Esophagus squamous epithelium (tissue), 5 donors: Measurements from ENCODE around the gene UBE2QL1. TPM values are rescaled to one million over a fixed set of nuclear protein-coding genes. Genes with fewer than 3 reads are reported as not detected.
A peak's percentile ranks its signal among the peaks of the same experiment; 100 is the strongest.

Experiments
- DNase-seq: peaks from one replicate; lab custom pipeline; 2025; lab: John Stamatoyannopoulos, UW
- H3K27ac ChIP-seq, 4 donors: fragments of 200-600 bp; sonication (generic); one replicate each; pipeline ENCODE4 v1.5.1; 2016 to 2019; ENCODE audit warnings: mild to moderate bottlenecking in 1 of 4
- H3K27me3 ChIP-seq, 4 donors: fragments of 200-600 bp; sonication (generic); 1 replicate in 3 of 4; 2 replicates in 1 of 4; pipeline versions ENCODE4 v1.5.1 to v1.6.0; 2017 to 2021; ENCODE audit warnings: antibody characterized with exemption in 1 of 4
- H3K36me3 ChIP-seq, 3 donors: fragments of 200-600 bp; sonication (generic); one replicate each; pipeline ENCODE4 v1.5.1; 2016 to 2019
- H3K4me1 ChIP-seq, 3 donors: fragments of 200-600 bp; sonication (generic); one replicate each; pipeline ENCODE4 v1.5.1; 2017 to 2019
- H3K4me3 ChIP-seq, 4 donors: fragments of 200-600 bp; sonication (generic); 1 replicate in 3 of 4; 2 replicates in 1 of 4; pipeline ENCODE4 v1.5.1; 2016 to 2019; ENCODE audit warnings: mild to moderate bottlenecking in 2 of 4, moderate library complexity in 1 of 4
- H3K9me3 ChIP-seq, 3 donors: fragments of 200-600 bp; sonication (generic); one replicate each; pipeline ENCODE4 v1.5.1; 2016 to 2019
- CTCF ChIP-seq, 6 experiments: fragments of 450-650 bp in 4 of 6; fragments of 200-600 bp in 2 of 6; sonication (generic) in 2 of 6; IDR thresholded peaks; one replicate each; pipeline ENCODE4 v1.5.1; 2016 to 2019; ENCODE audit warnings: antibody characterized with exemption in 6 of 6, mild to moderate bottlenecking in 4 of 6, moderate library complexity in 4 of 6
- POLR2A ChIP-seq, 4 donors: fragments of 450-650 bp; IDR thresholded peaks; one replicate each; pipeline ENCODE4 v1.6.1; 2017; ENCODE audit warnings: antibody characterized with exemption in 4 of 4, mild to moderate bottlenecking in 4 of 4, moderate library complexity in 3 of 4
- WGBS, 2 donors: methylation state at CpG; one replicate each; pipeline ENCODE4 v1.1.5; 2018; 5-methylcytosine and 5-hydroxymethylcytosine counted together
- intact Hi-C: fragments of 100-400 bp; cut with DNase I; formaldehyde crosslinking; loops from one replicate; pipeline ENCODE4 v1.15.0; 2022
- total RNA-seq, 4 donors: library from RNA; depleted of rRNA; stranded (reverse); fragments of >200 nt; gene quantifications; one replicate each; pipeline ENCODE4 v1.1.0, GENCODE V29; 2016
- donor health status: DM: yes; HTN: yes; CAD: no.

The UBE2QL1 gene
- total RNA-seq, 4 donors from 2014 or later: 0.27 to 1.5 (median 0.33) TPM

- no peaks in the 10 kb centered on the region for H3K36me3 ChIP-seq
- no peak overlapping the region for H3K4me3 ChIP-seq
- H3K27ac ChIP-seq: no peak overlapping the region
- no peaks in the 10 kb centered on the region for H3K9me3 ChIP-seq
- DNase-seq: no peak
- no peaks in the 10 kb centered on the region for H3K4me1 ChIP-seq
- H3K27me3 ChIP-seq: no peaks in the 10 kb centered on the region
- intact Hi-C loops: no loop called here
- WGBS, 2 donors: 100% methylated on average over 2 of the region's 5 CpGs; no CpG with 5 or more reads in 1 of the 2 donors
- TF ChIP-seq CTCF (IDR thresholded peaks at IDR 0.05): no peak
- no peak for TF ChIP-seq POLR2A (IDR thresholded peaks at IDR 0.05)
Measured at GRCh38 chr5:6520201-6520600, 71.5 kb downstream of the UBE2QL1 start.

DNA sequence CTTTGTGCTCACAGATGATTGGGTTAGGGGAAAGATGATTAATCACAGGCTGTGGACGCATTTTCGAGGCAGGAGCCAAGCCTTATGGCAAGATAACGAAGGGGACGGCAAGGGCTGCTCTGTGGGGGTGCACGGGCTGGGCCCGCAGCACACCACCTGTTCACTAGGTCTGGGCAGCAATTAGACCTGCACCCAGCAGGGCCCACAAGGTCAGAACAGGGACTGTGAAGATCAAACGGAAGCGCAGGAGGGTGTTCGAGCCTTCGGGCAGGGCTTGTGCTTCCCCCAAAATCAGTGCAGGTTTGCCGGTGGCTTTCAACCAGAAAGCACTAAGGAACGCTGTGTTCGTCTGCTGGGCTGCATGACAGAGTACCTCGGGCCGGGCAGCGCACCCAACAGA is 73.7 kb downstream of the UBE2QL1 start:
- no peak for DNase-seq
- Histone ChIP-seq H3K4me1 (no peaks in the 10 kb centered on the region), H3K27ac (no peak overlapping the region), H3K36me3 (no peaks in the 10 kb centered on the region), H3K4me3 (no peak overlapping the region), H3K9me3 (no peaks in the 10 kb centered on the region), H3K27me3 (no peaks in the 10 kb centered on the region)
- 84% methylated on average over 4 of the region's 16 CpGs; no CpG with 5 or more reads in 1 of the 2 donors for WGBS, 2 donors
- TF ChIP-seq CTCF (IDR thresholded peaks at IDR 0.05) (no peak), POLR2A (IDR thresholded peaks at IDR 0.05) (no peak)
- intact Hi-C loops: no loop called here

- Histone ChIP-seq H3K36me3 (no peaks in the 10 kb centered on the region), H3K9me3 (no peaks in the 10 kb centered on the region), H3K27me3 (no peaks in the 10 kb centered on the region), H3K4me3 (no peak overlapping the region), H3K4me1 (no peaks in the 10 kb centered on the region), H3K27ac (no peak overlapping the region)
- intact Hi-C loops: no loop called here
- no peak for DNase-seq
- WGBS, 2 donors: 53 to 67% methylated on average over 5 to 6 of the region's 9 CpGs
- no peak for TF ChIP-seq CTCF (IDR thresholded peaks at IDR 0.05)
- no peak for TF ChIP-seq POLR2A (IDR thresholded peaks at IDR 0.05)
Measured at GRCh38 chr5:6522923-6523322, 74.3 kb downstream of the UBE2QL1 start.

DNA sequence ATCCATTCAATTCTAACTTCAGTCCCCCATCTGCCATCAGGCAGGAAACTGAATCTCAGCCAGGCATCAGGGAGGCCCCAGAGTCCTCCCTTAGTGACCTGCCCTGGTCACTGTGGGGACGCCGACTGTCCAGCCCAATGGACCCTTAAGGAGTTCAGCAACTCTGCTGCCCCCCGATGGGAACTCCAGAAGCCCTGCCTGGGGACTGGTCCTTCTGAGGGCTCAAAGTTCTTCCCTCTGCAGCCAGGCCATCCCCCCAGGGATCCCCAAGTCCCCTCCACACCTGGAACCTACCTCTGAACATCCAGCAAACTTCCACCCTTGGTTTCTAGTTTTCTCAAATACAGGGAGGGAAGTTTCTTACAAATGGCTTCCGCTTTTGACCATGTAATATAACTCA is 76.8 kb downstream of the UBE2QL1 start:
- Histone ChIP-seq H3K27ac (no peak overlapping the region), H3K4me1 (no peaks in the 10 kb centered on the region), H3K27me3 (no peaks in the 10 kb centered on the region), H3K9me3 (no peaks in the 10 kb centered on the region), H3K36me3 (no peaks in the 10 kb centered on the region), H3K4me3 (no peak overlapping the region)
- no peak for DNase-seq
- 67 to 87% methylated on average over 2 to 4 of the region's 4 CpGs for WGBS, 2 donors
- TF ChIP-seq POLR2A (IDR thresholded peaks at IDR 0.05) (no peak), CTCF (IDR thresholded peaks at IDR 0.05) (no peak)
- intact Hi-C loops: no loop called here

DNA sequence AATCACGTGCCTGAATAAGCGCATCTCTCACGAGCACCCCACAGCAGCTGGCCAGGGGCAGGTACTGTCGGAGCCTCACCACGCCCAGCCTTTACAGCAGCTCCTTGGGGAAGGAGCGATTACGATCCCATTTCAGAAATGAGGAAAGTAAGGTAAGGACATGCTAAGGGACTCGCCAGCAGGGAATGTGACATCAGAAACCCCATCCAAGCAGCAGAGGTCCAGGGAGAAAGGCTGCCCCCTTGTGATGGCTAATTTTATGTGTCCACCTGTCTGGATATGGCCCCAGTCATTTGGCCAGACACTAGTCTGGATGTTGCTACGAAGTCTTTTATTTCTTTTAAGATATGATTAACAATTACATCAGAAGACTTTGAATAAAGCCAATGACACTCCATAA is 77.3 kb downstream of the UBE2QL1 start:
- intact Hi-C loops: no loop called here
- H3K27ac ChIP-seq: no peak overlapping the region
- DNase-seq: no peak
- H3K9me3 ChIP-seq: no peaks in the 10 kb centered on the region
- WGBS, 2 donors: 54 to 65% methylated on average over 7 to 9 of the region's 9 CpGs
- no peaks in the 10 kb centered on the region for H3K4me1 ChIP-seq
- H3K36me3 ChIP-seq: no peaks in the 10 kb centered on the region
- no peaks in the 10 kb centered on the region for H3K27me3 ChIP-seq
- no peak overlapping the region for H3K4me3 ChIP-seq
- TF ChIP-seq CTCF (IDR thresholded peaks at IDR 0.05) (peak in 1 of 6 experiments; percentile 20), POLR2A (IDR thresholded peaks at IDR 0.05) (no peak)
